ENCODE results near the gene SYNPO2.
"Not testable (repeated sequence)": the region's sequence is repeated elsewhere in the genome, so short reads cannot be mapped to it uniquely, and the experiment has no call there.

DNA sequence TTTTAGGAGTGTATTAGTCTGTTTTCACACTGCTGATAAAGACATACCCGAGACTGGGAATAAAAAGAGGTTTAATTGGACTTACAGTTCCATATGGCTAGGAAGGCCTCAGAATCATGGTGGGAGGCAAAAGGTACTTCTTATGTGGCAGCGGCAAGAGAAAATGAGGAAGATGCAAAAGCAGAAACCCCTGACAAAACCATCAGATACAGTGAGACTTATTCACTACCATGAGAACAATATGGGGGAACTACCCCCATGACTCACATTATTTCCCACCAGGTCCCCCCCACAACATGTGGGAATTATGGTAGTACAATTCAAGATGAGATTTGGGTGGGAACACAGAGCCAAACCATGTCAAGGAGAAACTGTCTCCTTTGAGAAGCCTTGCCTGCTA is 121.6 kb downstream of the SYNPO2 start:
- TF ChIP-seq CTCF (IDR thresholded peaks at IDR 0.05); EZH2 (IDR thresholded peaks at IDR 0.05; ENCODE audit: borderline replicate concordance, insufficient read depth, low read depth, low read length, poor library complexity, severe bottlenecking): not testable (repeated sequence)

Measured in B cell (primary cell).